ENCODE measurements around the gene PLEKHA1. TPM values are rescaled to one million over a fixed set of nuclear protein-coding genes. Genes with fewer than 3 reads are reported as not detected.

PLEKHA1 gene
- total and polyA plus RNA-seq, 2 experiments from 2014 or later: 25.8 to 36.6 TPM

- no peak for TF ChIP-seq CTCF (conservative IDR thresholded peaks at IDR 0.05; ENCODE audit: low read depth in 2 of 2)
- no peak for TF ChIP-seq ETS1 (IDR thresholded peaks at IDR 0.05)
- TF ChIP-seq ZNF114 (CRISPR knock-in tag; IDR thresholded peaks at IDR 0.05): no peak
- TF ChIP-seq JUNB (IDR thresholded peaks at IDR 0.05; ENCODE audit: unreplicated experiment): no peak
- TF ChIP-seq STAT1 (IDR thresholded peaks at IDR 0.05; ENCODE audit: unreplicated experiment): no peak
- TF ChIP-seq POLR2AphosphoS5 (IDR thresholded peaks at IDR 0.05; ENCODE audit: low read depth): no peak
- no peak for TF ChIP-seq EZH2phosphoT487 (IDR thresholded peaks at IDR 0.05; ENCODE audit: unreplicated experiment)
- no peak for TF ChIP-seq ZNF331 (CRISPR knock-in tag; IDR thresholded peaks at IDR 0.05; ENCODE audit: low read depth)
These were observed 14.9 kb upstream of the PLEKHA1 start (continued) for GRCh38 chr10:122359621-122360020.

GRCh38 chr10:122361046-122361445 lies 13.5 kb upstream of the PLEKHA1 start:
- 0 out of 3 replicates have a peak, but pooled peaks cover 4% of the 10 kb centered on the region for H3K4me1 Mint-ChIP-seq
- Histone ChIP-seq H3K79me2 (replicated peaks; ENCODE audit: insufficient read depth) (no peaks in the 10 kb centered on the region), H3K9me2 (ENCODE audit: insufficient read depth) (0 out of 2 replicates have a peak, but pooled peaks cover 2% of the 10 kb centered on the region), H3K27ac (ENCODE audit: low read depth) (no peak overlapping the region), H3F3A (replicated peaks; ENCODE audit: low read depth) (no peaks in the 10 kb centered on the region), H3K4me3 (no peak overlapping the region), H3K27me3 (ENCODE audit: insufficient read depth) (no peaks in the 10 kb centered on the region), H4K20me1 (replicated peaks; ENCODE audit: insufficient read depth) (no peaks in the 10 kb centered on the region), H2AFZ (no peak overlapping the region), H3K4me2 (no peak overlapping the region), H3K4me1 (ENCODE audit: insufficient read depth) (no peaks in the 10 kb centered on the region), H3K36me3 (ENCODE audit: insufficient read depth) (no peaks in the 10 kb centered on the region)
- H3K36me3 Mint-ChIP-seq (ENCODE audit: low read depth): peaks cover 6% of the 10 kb centered on the region; the same call in 2 of the 3 replicates
- ATAC-seq (no peak), DNase-seq (ENCODE audit: low spot score) (no peak)
- H3K4me3 Mint-ChIP-seq: no peak overlapping the region
- no peak overlapping the region for H3K27ac Mint-ChIP-seq
- H3K27me3 Mint-ChIP-seq (ENCODE audit: insufficient read depth, low read depth, poor library complexity): peaks cover 2% of the 10 kb centered on the region
- H3K9me3 Mint-ChIP-seq: peaks cover 10% of the 10 kb centered on the region
- TF ChIP-seq ZNF114 (CRISPR knock-in tag; IDR thresholded peaks at IDR 0.05): no peak
- TF ChIP-seq JUNB (IDR thresholded peaks at IDR 0.05; ENCODE audit: unreplicated experiment): no peak
- TF ChIP-seq ZNF331 (CRISPR knock-in tag; IDR thresholded peaks at IDR 0.05; ENCODE audit: low read depth): no peak
- no peak for TF ChIP-seq POLR2AphosphoS5 (IDR thresholded peaks at IDR 0.05; ENCODE audit: low read depth)
- TF ChIP-seq STAT1 (IDR thresholded peaks at IDR 0.05; ENCODE audit: unreplicated experiment): no peak
- TF ChIP-seq NANOG (IDR thresholded peaks at IDR 0.05; ENCODE audit: borderline replicate concordance): no peak
- no peak for TF ChIP-seq EZH2 (IDR thresholded peaks at IDR 0.05; ENCODE audit: low read depth, unreplicated experiment)
- no peak for TF ChIP-seq CREB1 (CRISPR knock-in tag; IDR thresholded peaks at IDR 0.05; ENCODE audit: low read depth)
- no peak for TF ChIP-seq CTCF (conservative IDR thresholded peaks at IDR 0.05; ENCODE audit: low read depth in 2 of 2)
- no peak for TF ChIP-seq REST (IDR thresholded peaks at IDR 0.05; ENCODE audit: unreplicated experiment)
